Measurements from ENCODE around the gene NDRG4. TPM values are rescaled to one million over a fixed set of nuclear protein-coding genes. Genes with fewer than 3 reads are reported as not detected.

Gene NDRG4
- total RNA-seq, 1 donor from 2014 or later, result 128 TPM

GRCh38 chr16:58515125-58515870 lies 15.4 kb downstream of the NDRG4 start, which contains the start of gene SETD6:
Gene SETD6, plus strand, starts transcription at chr16:58515517. Its CDS starts 21 bp downstream, at chr16:58515538.
- peaks cover 20% of the 10 kb centered on the region for H3K4me1 ChIP-seq
- TF ChIP-seq CTCF (IDR thresholded peaks at IDR 0.05) (no peak), POLR2A (IDR thresholded peaks at IDR 0.05) (peak in 1 of 2 donors; percentile 9), POLR2AphosphoS5 (IDR thresholded peaks at IDR 0.05; ENCODE audit: insufficient read depth in 1 of 2, low read depth in 1 of 2) (peak; percentile 63 to 75)

GRCh38 chr16:58515871-58516767 lies 16.2 kb downstream of the NDRG4 start:
- intact Hi-C loops (cut with DNase I), result loop anchor here (10.0 kb wide), 2 partner anchors 119 to 219 kb away; partner anchors contain the start of gene GOT2
- H3K4me3 ChIP-seq, result peak overlapping the region; percentile 86 to 96
- peaks cover 0 to 29% of the 10 kb centered on the region in 2 donors for H3K36me3 ChIP-seq
- H3K9me3 ChIP-seq, result no peaks in the 10 kb centered on the region
- TF ChIP-seq POLR2A (IDR thresholded peaks at IDR 0.05) (no peak), POLR2AphosphoS5 (IDR thresholded peaks at IDR 0.05; ENCODE audit: insufficient read depth in 1 of 2, low read depth in 1 of 2) (no peak), CTCF (IDR thresholded peaks at IDR 0.05) (no peak)
- DNase-seq (ENCODE audit: extremely low spot score in 2 of 2), result peak; percentile 84 to 95
- peak overlapping the region; percentile 42 for H3K27ac ChIP-seq
- H3K4me1 ChIP-seq, result peaks cover 20% of the 10 kb centered on the region
- no peaks in the 10 kb centered on the region for H3K27me3 ChIP-seq

More at GRCh38 chr16:58515125-58515870, 15.4 kb downstream of the NDRG4 start, which contains the start of gene SETD6:
- H3K27me3 ChIP-seq, result no peaks in the 10 kb centered on the region
- H3K4me3 ChIP-seq, result peak within 1 kb of the TSS; percentile 86 to 96
- peaks cover 0 to 21% of the 10 kb centered on the region in 2 donors for H3K36me3 ChIP-seq
- peak; percentile 92 to 96 for DNase-seq (ENCODE audit: extremely low spot score in 2 of 2)
- H3K9me3 ChIP-seq, result no peaks in the 10 kb centered on the region
- H3K27ac ChIP-seq, result peak within 1 kb of the TSS; percentile 42
- intact Hi-C loops (cut with DNase I), result loop anchor here (10.0 kb wide), 2 partner anchors 120 to 220 kb away; partner anchors contain the start of gene GOT2

GRCh38 chr16:58516768-58517107 lies 16.8 kb downstream of the NDRG4 start:
- Histone ChIP-seq H3K27ac (no peak overlapping the region), H3K27me3 (no peaks in the 10 kb centered on the region), H3K4me1 (peaks cover 20% of the 10 kb centered on the region), H3K4me3 (peak overlapping the region in 1 of 2 donors; percentile 96), H3K36me3 (peaks cover 0 to 35% of the 10 kb centered on the region in 2 donors), H3K9me3 (no peaks in the 10 kb centered on the region)
- no peak for DNase-seq (ENCODE audit: extremely low spot score in 2 of 2)
- TF ChIP-seq POLR2A (IDR thresholded peaks at IDR 0.05) (no peak), CTCF (IDR thresholded peaks at IDR 0.05) (no peak), POLR2AphosphoS5 (IDR thresholded peaks at IDR 0.05; ENCODE audit: insufficient read depth in 1 of 2, low read depth in 1 of 2) (no peak)
- intact Hi-C loops (cut with DNase I), result loop anchor here (10.0 kb wide), 2 partner anchors 118 to 218 kb away; partner anchors contain the start of gene GOT2

GRCh38 chr16:58518083-58518979 lies 18.4 kb downstream of the NDRG4 start:
- H3K4me1 ChIP-seq, result peaks cover 20% of the 10 kb centered on the region
- no peaks in the 10 kb centered on the region for H3K9me3 ChIP-seq
- no peak overlapping the region for H3K27ac ChIP-seq
- no peaks in the 10 kb centered on the region for H3K27me3 ChIP-seq
- H3K36me3 ChIP-seq, result peaks cover 0 to 50% of the 10 kb centered on the region in 2 donors
- no peak overlapping the region for H3K4me3 ChIP-seq
- intact Hi-C loops (cut with DNase I), result loop anchor here (10.0 kb wide), 2 partner anchors 116 to 216 kb away; partner anchors contain the start of gene GOT2
- no peak for TF ChIP-seq CTCF (IDR thresholded peaks at IDR 0.05)
- no peak for TF ChIP-seq POLR2A (IDR thresholded peaks at IDR 0.05)
- no peak for DNase-seq (ENCODE audit: extremely low spot score in 2 of 2)

All from vagina (tissue), 2 donors.